H1 (cell line): ENCODE results near the gene CASP9. TPM values are rescaled to one million over a fixed set of nuclear protein-coding genes. Genes with fewer than 3 reads are reported as not detected.

Experiments used
- USF2 ChIP-seq: IDR thresholded peaks from 2 replicates; pipeline ENCODE4 v1.6.1; 2011; ENCODE audit warnings: low read length, improper control_type of control experiment
- polyA plus RNA-seq, 7 experiments: library from polyadenylated mRNA; depleted of rRNA in 3 of 7; stranded (reverse) in 5 of 7; unstranded in 2 of 7; fragments of >200 nt in 5 of 7; fragments of 200-250 nt in 2 of 7; gene quantifications; 1 replicate in 5 of 7; 2 replicates in 1 of 7; 4 replicates in 1 of 7; pipeline versions ENCODE4 v1.2.1 to v1.2.3, GENCODE V29; 2011 to 2013; ENCODE audit warnings: missing spikeins in 2 of 7, mixed read lengths in 2 of 7
- total RNA-seq: library from RNA; stranded (reverse); fragmentation: NEBNext Ultra II Directional; extraction: Animal tissue kit (Norgen Biotek cat#: 25700); gene quantifications from 2 replicates; pipeline ENCODE4 v1.2.1, GENCODE V29; 2021

Gene CASP9
- total and polyA plus RNA-seq, 2 of the 8 experiments (the other 6 are each of a cell fraction or from before 2014, with no cell fraction given) = 14.8 to 36.3 TPM

DNA sequence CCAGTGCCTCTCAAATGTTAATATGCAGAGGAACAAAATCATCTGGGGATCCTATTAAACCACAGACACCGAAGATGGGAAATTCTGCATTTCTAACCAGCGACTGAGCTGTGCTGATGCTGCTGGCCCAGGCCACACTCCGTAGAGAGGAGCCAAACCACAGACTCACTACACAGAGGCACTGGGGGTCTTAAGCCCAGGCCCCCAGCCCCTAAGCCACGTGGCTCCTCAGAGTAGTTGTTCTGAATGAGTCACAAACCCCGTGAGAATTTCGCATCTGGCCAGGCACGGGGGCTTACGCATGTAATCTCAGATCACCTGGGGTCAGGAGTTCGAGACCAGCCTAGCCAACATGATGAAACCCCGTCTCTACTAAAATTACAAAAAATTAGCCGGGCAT, 70.3 kb downstream of the CASP9 start (continued):
- TF ChIP-seq USF2 = no peak
